IPS-NIHi11 (cell line): ENCODE results near the gene CPNE7.

Experiments used
- DNase-seq: peaks from one replicate; pipeline ENCODE4 v3.0.0; 2012; ENCODE audit warnings: mixed read lengths, low spot score

Gene CPNE7

DNA sequence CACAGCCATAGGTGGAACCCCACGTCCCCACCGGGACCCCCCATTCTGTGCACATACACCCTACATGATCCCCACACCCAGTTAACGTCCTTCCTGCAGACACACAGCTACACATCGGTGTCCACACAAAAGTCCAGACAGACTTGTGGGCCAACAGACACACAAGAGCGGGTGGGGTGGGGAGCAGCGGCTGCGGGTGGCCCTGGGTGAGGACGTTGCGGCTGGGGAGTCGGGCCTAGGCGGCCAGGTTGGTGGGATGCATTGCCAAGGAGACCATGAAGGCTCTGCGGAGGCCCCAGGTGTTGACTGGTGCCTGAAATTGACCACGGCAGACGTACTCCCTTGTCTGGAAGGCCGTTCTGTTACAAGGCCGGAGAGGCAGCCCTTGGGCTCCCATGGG is 29.2 kb downstream of the CPNE7 start:
- peak; percentile 38 for DNase-seq

DNA sequence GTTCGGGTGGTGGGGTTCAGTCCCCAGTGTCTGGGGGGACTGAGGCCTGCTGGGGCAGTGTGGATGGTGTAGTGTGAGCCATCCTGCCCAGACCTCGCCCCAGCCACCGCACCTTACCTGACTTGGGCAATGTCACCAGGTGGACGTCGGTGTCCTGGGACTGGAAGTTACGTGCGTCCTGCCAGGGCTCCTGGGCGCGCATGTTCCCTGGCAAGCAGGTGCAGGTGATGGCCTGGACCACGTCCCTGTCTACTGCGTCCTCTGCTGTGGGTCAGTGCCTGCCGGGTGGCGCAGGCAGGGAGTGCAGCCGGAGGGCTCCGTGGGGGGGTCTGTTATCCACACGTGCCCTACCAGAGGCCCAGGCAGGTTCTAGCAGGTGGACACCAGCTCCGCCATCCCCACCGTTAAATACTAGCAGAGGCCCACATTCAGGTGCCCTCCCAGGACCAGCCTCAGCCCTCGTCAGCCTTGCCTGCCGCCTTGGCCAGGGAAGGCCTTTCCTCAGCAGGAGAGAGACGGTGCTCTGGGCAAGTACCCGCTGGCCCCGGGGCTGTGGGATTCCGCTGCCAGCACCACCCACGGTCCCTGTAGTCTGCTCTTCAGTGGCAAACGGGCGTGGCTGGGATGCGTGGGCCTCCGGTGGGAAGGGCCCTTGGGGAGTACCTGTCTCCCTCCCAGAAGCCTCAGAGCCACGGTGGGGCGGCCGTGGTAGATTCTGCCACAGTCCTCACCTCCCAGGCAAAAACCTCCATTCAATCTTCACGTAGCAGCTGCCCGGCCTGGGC is 29.8 kb downstream of the CPNE7 start:
- DNase-seq, result no peak

DNA sequence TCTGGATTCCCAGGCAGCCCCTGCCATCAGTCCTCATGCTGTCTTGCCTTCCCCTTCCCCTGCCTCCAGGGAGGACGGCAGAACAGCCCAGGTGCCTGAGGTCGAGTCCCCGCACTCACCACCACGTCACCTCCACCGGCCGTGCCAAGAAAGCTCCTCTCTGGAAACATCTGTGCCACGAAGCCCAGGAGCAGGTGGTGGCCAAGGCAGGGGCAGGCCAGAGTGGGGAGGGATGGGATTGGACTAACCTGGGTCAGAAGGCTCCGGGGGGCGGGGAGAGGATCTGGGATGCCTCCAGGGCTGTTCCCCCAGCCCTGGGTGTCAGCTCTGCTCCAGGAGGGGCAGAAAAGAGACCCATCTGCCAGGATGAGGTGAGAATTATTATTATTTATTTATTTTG is 30.4 kb downstream of the CPNE7 start:
- no peak for DNase-seq

GRCh38 chr16:89607453-89607852 is 31.9 kb downstream of the CPNE7 start:
- DNase-seq, result no peak

DNA sequence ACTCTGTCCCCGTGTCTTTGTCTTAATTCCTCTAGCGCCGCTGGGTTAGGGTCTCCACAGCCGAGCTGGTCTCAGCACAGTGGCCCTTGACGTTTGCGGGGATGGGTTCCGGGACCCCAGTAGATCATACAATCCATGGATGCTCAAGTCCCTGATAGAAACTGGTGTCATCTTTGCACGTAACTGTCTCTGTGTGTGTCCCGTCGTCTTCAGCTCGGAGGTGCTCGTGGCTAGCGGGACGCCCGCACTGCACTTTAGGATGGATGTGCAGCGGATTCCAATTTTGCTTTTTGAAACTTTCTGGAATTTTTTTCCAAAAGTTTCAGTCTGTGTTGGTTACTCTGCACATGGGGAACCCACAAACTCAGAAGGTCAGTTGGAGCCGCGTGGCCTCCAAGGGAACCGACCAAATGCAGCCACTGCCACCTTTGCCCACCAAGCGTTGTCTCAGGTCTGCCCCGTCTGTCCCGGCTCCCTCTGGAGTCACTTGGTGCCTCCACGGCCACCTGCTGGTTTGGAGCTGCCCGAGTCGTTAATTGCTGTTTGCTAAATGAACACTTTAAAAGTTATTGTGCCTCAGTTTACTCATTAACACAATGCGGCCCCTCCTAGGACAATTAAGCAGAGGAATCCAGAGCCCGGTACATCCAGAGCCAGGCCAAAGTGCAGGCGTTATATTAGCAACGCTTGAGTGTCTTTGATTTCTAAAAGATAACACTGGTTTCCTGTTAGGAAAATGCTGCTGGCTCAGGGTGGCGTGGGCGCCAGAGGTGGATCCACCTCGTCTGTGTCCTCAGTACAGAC is 32.6 kb downstream of the CPNE7 start:
- DNase-seq, result no peak

DNA sequence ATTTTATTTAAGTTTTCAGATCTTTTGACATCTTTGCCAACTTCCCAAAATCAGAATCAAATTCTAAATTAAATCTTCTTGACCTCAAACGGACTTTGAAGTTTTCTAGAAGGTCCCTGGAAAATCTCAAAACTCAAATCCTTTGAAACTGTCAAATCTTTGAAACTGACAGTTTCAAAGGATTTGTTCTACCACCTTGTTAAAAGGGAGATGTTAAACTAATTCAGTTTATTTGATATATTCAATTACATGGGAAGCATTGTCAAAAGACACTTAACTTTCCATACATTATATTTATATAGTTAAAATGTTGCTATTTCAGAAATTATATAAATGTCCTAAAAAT is 34.5 kb downstream of the CPNE7 start:
- DNase-seq, result no peak

- DNase-seq, result no peak
These were observed 37.0 kb downstream of the CPNE7 start for GRCh38 chr16:89612415-89613166.

GRCh38 chr16:89613231-89613953 is 37.8 kb downstream of the CPNE7 start, which contains the start of gene DPEP1:
Gene DPEP1 (plus strand): TSS chr16:89613642. CDS start chr16:89630411, 16,769 bp downstream.
- no peak for DNase-seq

GRCh38 chr16:89613954-89614459 is 38.4 kb downstream of the CPNE7 start:
- no peak for DNase-seq

- DNase-seq, result no peak
These were observed 39.6 kb downstream of the CPNE7 start for GRCh38 chr16:89615176-89615575.

- peak; percentile 87 for DNase-seq
These were observed 40.1 kb downstream of the CPNE7 start for GRCh38 chr16:89615596-89616090.

GRCh38 chr16:89616623-89617022 is 41.1 kb downstream of the CPNE7 start:
- no peak for DNase-seq

- DNase-seq, result no peak
These were observed 41.5 kb downstream of the CPNE7 start for GRCh38 chr16:89617036-89617435.

GRCh38 chr16:89618109-89618998 is 42.8 kb downstream of the CPNE7 start:
- no peak for DNase-seq

- no peak for DNase-seq
These were observed 44.3 kb downstream of the CPNE7 start for GRCh38 chr16:89619840-89620239.

- no peak for DNase-seq
These were observed 44.9 kb downstream of the CPNE7 start for GRCh38 chr16:89620406-89620841.

DNA sequence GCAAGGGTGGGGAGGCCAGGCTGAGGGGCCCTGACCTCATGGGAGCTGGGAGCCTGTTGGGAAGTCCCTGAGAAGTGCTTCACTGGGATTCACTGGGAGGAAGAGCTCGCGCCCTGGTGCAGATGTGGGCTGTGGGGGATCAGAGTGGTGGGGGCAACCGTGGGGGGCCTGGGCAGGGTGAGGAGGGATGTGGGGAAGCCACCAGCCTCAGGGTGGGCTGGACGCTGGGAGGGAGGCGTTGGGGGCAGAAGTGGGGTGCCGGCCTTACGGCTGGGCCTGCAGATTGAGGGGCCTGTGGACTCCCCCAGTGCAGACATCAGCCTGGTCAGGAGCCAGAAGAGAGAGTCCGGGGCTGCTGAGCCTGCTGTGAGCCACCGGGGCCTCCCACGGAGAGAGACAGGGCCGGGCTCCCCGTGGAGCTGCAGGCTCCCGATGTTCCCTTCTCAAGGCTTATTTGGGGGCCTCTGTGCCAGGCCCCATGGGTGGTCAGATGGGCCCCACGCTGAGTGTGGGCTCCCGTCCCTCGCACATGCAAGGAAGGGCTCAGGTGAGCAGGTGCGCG is 45.7 kb downstream of the CPNE7 start:
- DNase-seq, result no peak

DNA sequence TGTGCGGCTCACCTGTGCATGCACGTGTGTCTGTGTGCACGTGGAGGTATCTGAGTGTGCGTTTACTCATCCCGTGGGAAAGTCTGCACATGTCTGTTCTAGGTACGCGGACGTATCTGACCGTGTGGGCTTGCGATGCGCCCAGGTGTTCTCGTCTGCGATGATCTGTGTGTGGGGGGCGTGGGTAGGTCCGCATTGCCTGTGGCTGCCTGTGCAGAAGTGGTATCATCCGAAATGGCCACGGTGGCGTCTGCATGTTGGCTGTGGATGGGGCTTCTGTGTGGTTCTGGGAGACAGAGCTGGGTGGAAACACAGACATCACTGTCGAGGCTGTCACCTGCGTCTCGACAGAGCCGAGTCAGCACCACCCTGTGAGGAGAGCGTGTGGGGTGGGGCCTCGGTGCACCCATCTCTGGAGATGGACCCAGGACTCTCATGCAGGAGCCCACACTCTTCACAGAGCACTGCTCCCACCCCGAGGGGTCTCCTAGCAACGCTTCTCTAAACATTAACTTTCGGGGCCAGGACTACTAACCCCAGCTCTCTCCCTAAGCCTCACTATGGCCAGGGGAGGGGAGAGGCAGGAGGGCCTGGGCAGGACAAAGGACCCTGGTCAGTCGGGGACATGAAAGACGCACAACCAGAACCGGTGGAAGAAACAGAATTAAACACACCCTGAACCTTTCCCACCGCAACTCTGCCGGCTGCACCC is 46.3 kb downstream of the CPNE7 start:
- DNase-seq, result no peak

DNA sequence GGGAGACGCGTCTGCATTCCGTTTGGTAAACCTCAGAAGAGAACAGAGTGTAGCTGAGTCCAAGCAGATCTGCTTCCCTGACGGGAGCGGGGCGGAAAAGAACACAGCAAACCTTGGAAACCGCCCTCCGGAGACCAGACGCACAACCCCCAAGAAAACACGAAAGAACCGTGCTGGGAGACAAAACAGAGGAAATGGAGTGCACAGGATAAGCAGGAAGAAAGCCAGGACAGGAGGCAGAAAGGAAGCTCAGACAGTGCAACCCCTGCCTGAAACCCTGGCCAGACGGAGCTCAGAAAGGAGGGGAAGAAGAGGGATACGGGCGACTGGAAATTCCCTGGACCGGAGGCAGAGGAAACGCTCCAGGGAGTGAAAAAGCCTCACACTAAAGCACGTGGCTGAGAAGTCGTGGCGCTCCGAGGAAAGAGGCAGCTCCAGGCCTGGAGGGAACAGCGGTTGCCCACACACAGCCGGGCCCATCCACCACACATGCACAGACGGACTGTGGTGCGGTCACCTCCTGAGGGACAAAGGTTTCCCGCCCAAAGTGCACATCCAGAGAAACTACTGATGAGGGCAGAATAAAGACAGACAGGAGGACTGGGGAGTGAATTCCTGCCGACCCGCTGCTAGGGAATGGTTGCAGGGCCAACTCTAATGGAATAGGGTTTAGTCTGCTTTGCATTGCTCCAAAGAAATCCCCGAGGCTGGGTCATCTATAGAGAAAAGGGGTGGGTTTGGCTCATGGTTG is 48.1 kb downstream of the CPNE7 start:
- DNase-seq, result no peak
